ENCODE measurements around the gene FUS. TPM values are rescaled to one million over a fixed set of nuclear protein-coding genes. Genes with fewer than 3 reads are reported as not detected.
A peak's percentile ranks its signal among the peaks of the same experiment; 100 is the strongest.

Gene FUS
- total RNA-seq, 1 donor from 2014 or later = 71.3 TPM

- no peak for DNase-seq
These were observed 25.1 kb downstream of the FUS start for GRCh38 chr16:31204871-31205666.

- DNase-seq = no peak
These were observed 26.8 kb downstream of the FUS start for GRCh38 chr16:31206776-31207175.

- no peak for DNase-seq
These were observed 33.4 kb downstream of the FUS start for GRCh38 chr16:31213342-31213741.

GRCh38 chr16:31213877-31214707 is 34.2 kb downstream of the FUS start, which contains the start of gene TRIM72:
TRIM72 (plus strand) TSS chr16:31214119; CDS start chr16:31214739, 620 bp downstream.
- no peak for DNase-seq

- no peak for DNase-seq
These were observed 34.9 kb downstream of the FUS start for GRCh38 chr16:31214708-31215286.

- DNase-seq = no peak
These were observed 35.6 kb downstream of the FUS start for GRCh38 chr16:31215287-31216162.

GRCh38 chr16:31216422-31217135 is 36.6 kb downstream of the FUS start, which contains the start of gene PYDC1:
PYDC1 (minus strand) TSS chr16:31217135; CDS start chr16:31217028, 107 bp downstream.
- no peak for DNase-seq

GRCh38 chr16:31217136-31217530 is 37.2 kb downstream of the FUS start:
- no peak for DNase-seq

- DNase-seq = no peak
These were observed 39.3 kb downstream of the FUS start for GRCh38 chr16:31219154-31219741.

- DNase-seq = no peak
These were observed 41.6 kb downstream of the FUS start for GRCh38 chr16:31221357-31222160.

- no peak for DNase-seq
These were observed 43.1 kb downstream of the FUS start for GRCh38 chr16:31223044-31223443.

- DNase-seq = no peak
These were observed 44.4 kb downstream of the FUS start for GRCh38 chr16:31224092-31224955.

GRCh38 chr16:31225193-31225592 is 45.3 kb downstream of the FUS start:
- no peak for DNase-seq

- no peak for DNase-seq
These were observed 48.3 kb downstream of the FUS start for GRCh38 chr16:31228206-31228605.

GRCh38 chr16:31229501-31229900 is 49.6 kb downstream of the FUS start:
- peak; percentile 42 for DNase-seq

- DNase-seq = no peak
These were observed 58.1 kb downstream of the FUS start for GRCh38 chr16:31238041-31238440.

Measured in dermis blood vessel endothelial cell (primary cell).